Liver (tissue), 9 donors: ENCODE measurements around the gene NKTR. TPM values are rescaled to one million over a fixed set of nuclear protein-coding genes. Genes with fewer than 3 reads are reported as not detected.
A peak's percentile ranks its signal among the peaks of the same experiment; 100 is the strongest.

Experiments
- DNase-seq: peaks from one replicate; pipeline ENCODE4 v3.0.0-alpha.2; 2017; ENCODE audit warnings: low spot score
- H3K27ac ChIP-seq, 2 donors: one replicate each; pipeline ENCODE4 v1.7.0; 2013; ENCODE audit warnings: inconsistent platforms in 2 of 2, low read length in 2 of 2, control low read depth in 1 of 2, low read depth in 1 of 2, mild to moderate bottlenecking in 1 of 2
- H3K27me3 ChIP-seq, 4 donors: one replicate each; pipeline versions ENCODE4 v1.6.1 to v1.7.0; 2013; ENCODE audit warnings: low read length in 3 of 4, inconsistent platforms in 1 of 4, mild to moderate bottlenecking in 1 of 4, moderate library complexity in 1 of 4; ENCODE audit not compliant: control insufficient read depth in 4 of 4, insufficient read depth in 4 of 4
- H3K36me3 ChIP-seq, 4 donors: one replicate each; pipeline versions ENCODE4 v1.6.1 to v1.7.0; 2013; ENCODE audit warnings: low read length in 3 of 4, mild to moderate bottlenecking in 3 of 4, low read depth in 1 of 4, moderate library complexity in 1 of 4; ENCODE audit not compliant: control insufficient read depth in 4 of 4, insufficient read depth in 3 of 4
- H3K4me1 ChIP-seq, 4 donors: one replicate each; pipeline versions ENCODE4 v1.6.1 to v1.7.0; 2013; ENCODE audit warnings: low read length in 3 of 4, mild to moderate bottlenecking in 3 of 4, moderate library complexity in 1 of 4; ENCODE audit not compliant: control insufficient read depth in 4 of 4, insufficient read depth in 4 of 4
- H3K4me3 ChIP-seq, 3 donors: one replicate each; pipeline versions ENCODE4 v1.6.1 to v1.7.0; 2013; ENCODE audit warnings: low read length in 3 of 3, control low read depth in 1 of 3, low read depth in 1 of 3, mild to moderate bottlenecking in 1 of 3
- H3K9ac ChIP-seq, 2 donors: one replicate each; pipeline ENCODE4 v1.7.0; 2013; ENCODE audit warnings: low read length in 2 of 2, mild to moderate bottlenecking in 2 of 2, moderate library complexity in 2 of 2, control low read depth in 1 of 2, low read depth in 1 of 2
- H3K9me3 ChIP-seq, 4 donors: one replicate each; pipeline versions ENCODE4 v1.6.1 to v1.7.0; 2013; ENCODE audit warnings: low read length in 3 of 4; ENCODE audit not compliant: control insufficient read depth in 4 of 4
- EGR1 ChIP-seq, 2 donors: IDR thresholded peaks; 2 replicates each; pipeline ENCODE4 v1.6.1; 2016 to 2018; ENCODE audit warnings: antibody characterized with exemption in 2 of 2, low read depth in 2 of 2
- HNF4A ChIP-seq, 2 donors: conservative IDR thresholded peaks; 2 replicates each; pipeline ENCODE4 v1.6.1; 2016; ENCODE audit warnings: antibody characterized with exemption in 2 of 2, mild to moderate bottlenecking in 2 of 2
- HNF4G ChIP-seq: IDR thresholded peaks from 2 replicates; pipeline ENCODE4 v1.6.1; 2016; ENCODE audit warnings: antibody characterized with exemption
- JUND ChIP-seq, 2 donors: IDR thresholded peaks; 2 replicates each; pipeline ENCODE4 v1.6.1; 2016; ENCODE audit warnings: antibody characterized with exemption in 2 of 2
- NR2F2 ChIP-seq: IDR thresholded peaks from 2 replicates; pipeline ENCODE4 v1.6.1; 2016; ENCODE audit warnings: antibody characterized with exemption
- RAD21 ChIP-seq, 2 donors: IDR thresholded peaks; 2 replicates each; pipeline ENCODE4 v1.6.1; 2016; ENCODE audit warnings: antibody characterized with exemption in 2 of 2, mild to moderate bottlenecking in 2 of 2
- RXRA ChIP-seq, 2 donors: IDR thresholded peaks; 2 replicates each; pipeline ENCODE4 v1.6.1; 2017 to 2018; ENCODE audit warnings: antibody characterized with exemption in 2 of 2, mild to moderate bottlenecking in 1 of 2
- SP1 ChIP-seq: IDR thresholded peaks from 2 replicates; pipeline ENCODE4 v1.6.1; 2018; ENCODE audit warnings: antibody characterized with exemption, mild to moderate bottlenecking
- TAF1 ChIP-seq: conservative IDR thresholded peaks from 2 replicates; pipeline ENCODE4 v1.6.1; 2016; ENCODE audit warnings: antibody characterized with exemption, mild to moderate bottlenecking
- YY1 ChIP-seq: IDR thresholded peaks from 2 replicates; pipeline ENCODE4 v1.6.1; 2016; ENCODE audit warnings: antibody characterized with exemption, mild to moderate bottlenecking
- WGBS: extraction: QIAGEN DNeasy Blood & Tissue Kit; methylation state at CpG from one replicate; pipeline ENCODE4 v1.1.7; 2013; 5-methylcytosine and 5-hydroxymethylcytosine counted together
- polyA plus RNA-seq, 2 donors: library from polyadenylated mRNA; stranded (reverse) in 1 of 2; unstranded in 1 of 2; fragments of 200-250 nt in 1 of 2; fragments of >200 nt in 1 of 2; fragmentation: Nextera tagmentation in 1 of 2; extraction: Ambion mirVana in 1 of 2; gene quantifications; one replicate each; pipeline versions ENCODE4 v1.2.1 to v1.2.3, GENCODE V29; 2013 to 2015
- total RNA-seq, 2 donors: library from RNA; depleted of rRNA; stranded (reverse); fragments of >200 nt; gene quantifications; one replicate each; pipeline ENCODE4 v1.2.3, GENCODE V29; 2014
- TF ChIP-seq, protein P1 (sequence below): IDR thresholded peaks from 2 replicates; pipeline ENCODE4 v1.6.1; 2016; ENCODE audit warnings: antibody characterized with exemption
- TF ChIP-seq, protein P2 (sequence below): fragments of 150-350 bp; IDR thresholded peaks from 2 replicates; pipeline ENCODE4 v1.5.1; 2017; ENCODE audit warnings: improper control_type of control experiment, low read depth, low read length; ENCODE audit not compliant: missing input control
- TF ChIP-seq, protein P3 (sequence below): IDR thresholded peaks from 2 replicates; pipeline ENCODE4 v1.6.1; 2016; ENCODE audit warnings: antibody characterized with exemption
- TF ChIP-seq, protein P4 (sequence below): IDR thresholded peaks from 2 replicates; pipeline ENCODE4 v1.6.1; 2016; ENCODE audit warnings: antibody characterized with exemption
- donor health status: healthy.
- donor health status: healthy.
- donor health status: healthy.
- donor health status: healthy.
- donor health status: healthy.

Gene NKTR
- total and polyA plus RNA-seq, 4 donors = 5.8 to 75.5 (median 28.1) TPM

DNA sequence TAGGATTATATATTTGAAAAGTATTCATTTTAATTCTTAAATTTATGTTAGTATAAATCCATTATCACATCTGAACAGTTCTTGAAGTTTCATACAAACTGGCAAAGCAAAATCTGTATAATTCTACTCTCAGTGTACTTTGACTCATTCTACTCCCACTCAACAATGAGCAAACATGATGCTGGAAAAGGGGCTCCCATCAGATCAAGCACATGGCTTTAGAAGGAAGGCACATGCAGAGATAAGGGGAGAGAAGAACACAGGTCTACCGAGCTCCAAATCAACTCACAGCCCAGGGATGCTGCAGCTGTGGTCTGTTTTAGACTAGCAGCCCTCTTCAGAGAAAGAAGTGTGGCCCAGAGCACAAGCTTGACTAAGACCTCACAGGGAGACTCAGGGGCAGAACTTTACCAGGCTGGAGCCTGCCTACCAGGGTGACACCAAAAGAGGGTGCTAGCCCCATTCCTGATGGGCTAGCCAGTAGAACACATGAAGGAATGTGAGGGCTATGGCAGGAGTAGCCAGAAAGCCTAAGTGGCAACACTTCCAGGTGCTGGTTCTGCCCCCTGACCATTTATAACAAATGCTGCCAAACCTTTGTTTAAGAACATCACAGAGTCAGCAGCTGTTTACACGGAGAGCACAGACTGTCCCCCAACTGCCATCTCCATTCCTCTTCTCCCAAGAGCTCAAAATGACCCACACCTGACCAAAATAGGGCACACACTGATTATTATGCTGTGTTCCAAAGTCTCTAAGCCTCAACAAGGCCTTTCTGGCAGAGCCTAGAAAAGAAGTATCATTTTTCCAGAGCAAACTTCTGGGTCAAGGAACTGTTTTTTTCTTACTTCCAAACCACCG lies 38.2 kb upstream of the NKTR start:
- Histone ChIP-seq H3K27me3 (no peaks in the 10 kb centered on the region), H3K4me1 (peaks cover 0 to 8% (median 0%) of the 10 kb centered on the region in 4 donors), H3K27ac (no peak overlapping the region), H3K36me3 (peaks cover 9 to 31% (median 19%) of the 10 kb centered on the region in 4 donors), H3K9ac (no peak overlapping the region), H3K9me3 (no peaks in the 10 kb centered on the region), H3K4me3 (no peak overlapping the region)
- TF ChIP-seq TAF1 (no peak), HNF4A (conservative IDR thresholded peaks at IDR 0.05) (peak in 1 of 2 donors; percentile 3), RXRA (IDR thresholded peaks at IDR 0.05) (no peak)
- TF ChIP-seq, protein P1, sequence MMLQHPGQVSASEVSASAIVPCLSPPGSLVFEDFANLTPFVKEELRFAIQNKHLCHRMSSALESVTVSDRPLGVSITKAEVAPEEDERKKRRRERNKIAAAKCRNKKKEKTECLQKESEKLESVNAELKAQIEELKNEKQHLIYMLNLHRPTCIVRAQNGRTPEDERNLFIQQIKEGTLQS = no peak
- DNase-seq = no peak
- 57% methylated on average over 3 of the region's 3 CpGs for WGBS

DNA sequence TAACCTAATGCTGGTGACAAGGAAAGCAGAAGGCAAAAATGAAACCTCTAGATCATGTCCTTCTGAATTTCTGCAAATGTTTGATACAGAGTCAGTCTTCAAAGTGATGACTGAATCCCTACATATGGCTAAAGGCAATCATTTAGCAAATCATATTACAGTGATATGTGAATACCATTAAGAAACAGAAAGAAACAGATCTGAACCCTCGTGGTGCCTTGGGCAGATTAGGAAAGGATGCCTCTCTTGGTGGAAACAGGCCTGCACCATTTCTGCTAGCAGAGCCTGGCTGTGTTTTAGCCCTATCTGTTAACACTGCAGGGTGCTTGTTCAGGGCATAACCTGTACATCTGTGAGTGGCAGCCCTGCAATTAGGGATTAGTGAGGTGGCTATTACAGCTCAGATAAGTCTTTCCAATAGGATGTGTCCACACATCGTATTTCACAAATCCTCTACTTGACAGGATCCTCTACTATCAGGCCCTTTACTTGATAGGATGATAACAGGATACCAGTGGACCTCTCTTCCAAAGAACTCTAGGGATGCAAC lies 30.8 kb upstream of the NKTR start:
- Histone ChIP-seq H3K27ac (no peak overlapping the region), H3K27me3 (no peaks in the 10 kb centered on the region), H3K9me3 (no peaks in the 10 kb centered on the region), H3K4me1 (no peaks in the 10 kb centered on the region), H3K4me3 (no peak overlapping the region), H3K9ac (no peak overlapping the region), H3K36me3 (peaks cover 3 to 9% (median 5%) of the 10 kb centered on the region in 4 donors)
- WGBS = 82% methylated on average over 2 of the region's 2 CpGs
- no peak for DNase-seq
- TF ChIP-seq TAF1 (no peak), YY1 (no peak), RAD21 (IDR thresholded peaks at IDR 0.05) (no peak), SP1 (no peak), NR2F2 (no peak), JUND (IDR thresholded peaks at IDR 0.05) (no peak), HNF4A (conservative IDR thresholded peaks at IDR 0.05) (no peak), HNF4G (no peak), EGR1 (IDR thresholded peaks at IDR 0.05; ENCODE audit: low read depth in 2 of 2) (no peak)
- TF ChIP-seq, protein P2, sequence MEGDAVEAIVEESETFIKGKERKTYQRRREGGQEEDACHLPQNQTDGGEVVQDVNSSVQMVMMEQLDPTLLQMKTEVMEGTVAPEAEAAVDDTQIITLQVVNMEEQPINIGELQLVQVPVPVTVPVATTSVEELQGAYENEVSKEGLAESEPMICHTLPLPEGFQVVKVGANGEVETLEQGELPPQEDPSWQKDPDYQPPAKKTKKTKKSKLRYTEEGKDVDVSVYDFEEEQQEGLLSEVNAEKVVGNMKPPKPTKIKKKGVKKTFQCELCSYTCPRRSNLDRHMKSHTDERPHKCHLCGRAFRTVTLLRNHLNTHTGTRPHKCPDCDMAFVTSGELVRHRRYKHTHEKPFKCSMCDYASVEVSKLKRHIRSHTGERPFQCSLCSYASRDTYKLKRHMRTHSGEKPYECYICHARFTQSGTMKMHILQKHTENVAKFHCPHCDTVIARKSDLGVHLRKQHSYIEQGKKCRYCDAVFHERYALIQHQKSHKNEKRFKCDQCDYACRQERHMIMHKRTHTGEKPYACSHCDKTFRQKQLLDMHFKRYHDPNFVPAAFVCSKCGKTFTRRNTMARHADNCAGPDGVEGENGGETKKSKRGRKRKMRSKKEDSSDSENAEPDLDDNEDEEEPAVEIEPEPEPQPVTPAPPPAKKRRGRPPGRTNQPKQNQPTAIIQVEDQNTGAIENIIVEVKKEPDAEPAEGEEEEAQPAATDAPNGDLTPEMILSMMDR = no peak
- TF ChIP-seq, protein P3, sequence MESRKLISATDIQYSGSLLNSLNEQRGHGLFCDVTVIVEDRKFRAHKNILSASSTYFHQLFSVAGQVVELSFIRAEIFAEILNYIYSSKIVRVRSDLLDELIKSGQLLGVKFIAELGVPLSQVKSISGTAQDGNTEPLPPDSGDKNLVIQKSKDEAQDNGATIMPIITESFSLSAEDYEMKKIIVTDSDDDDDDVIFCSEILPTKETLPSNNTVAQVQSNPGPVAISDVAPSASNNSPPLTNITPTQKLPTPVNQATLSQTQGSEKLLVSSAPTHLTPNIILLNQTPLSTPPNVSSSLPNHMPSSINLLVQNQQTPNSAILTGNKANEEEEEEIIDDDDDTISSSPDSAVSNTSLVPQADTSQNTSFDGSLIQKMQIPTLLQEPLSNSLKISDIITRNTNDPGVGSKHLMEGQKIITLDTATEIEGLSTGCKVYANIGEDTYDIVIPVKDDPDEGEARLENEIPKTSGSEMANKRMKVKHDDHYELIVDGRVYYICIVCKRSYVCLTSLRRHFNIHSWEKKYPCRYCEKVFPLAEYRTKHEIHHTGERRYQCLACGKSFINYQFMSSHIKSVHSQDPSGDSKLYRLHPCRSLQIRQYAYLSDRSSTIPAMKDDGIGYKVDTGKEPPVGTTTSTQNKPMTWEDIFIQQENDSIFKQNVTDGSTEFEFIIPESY = no peak
- TF ChIP-seq, protein P4, sequence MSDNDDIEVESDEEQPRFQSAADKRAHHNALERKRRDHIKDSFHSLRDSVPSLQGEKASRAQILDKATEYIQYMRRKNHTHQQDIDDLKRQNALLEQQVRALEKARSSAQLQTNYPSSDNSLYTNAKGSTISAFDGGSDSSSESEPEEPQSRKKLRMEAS = no peak
